ENCODE results near the gene ZNF654.

DNA sequence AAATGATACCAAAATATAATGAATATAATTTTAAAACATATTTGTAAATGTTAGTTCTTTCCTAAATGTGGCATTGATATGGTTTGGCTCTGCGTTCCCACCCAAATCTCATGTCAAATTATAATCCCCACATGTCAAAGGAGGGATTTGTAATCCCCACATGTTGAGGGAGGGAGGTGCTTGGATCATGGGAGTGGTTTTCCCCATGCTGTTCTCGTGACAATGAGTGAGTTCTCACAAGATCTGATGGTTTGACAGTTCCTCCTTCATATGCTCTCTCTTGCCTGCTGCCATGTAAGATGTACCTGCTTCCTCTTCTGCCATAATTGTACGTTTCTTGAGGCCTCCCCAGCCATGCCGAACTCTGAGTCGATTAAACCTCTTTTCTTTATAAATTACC, 12.3 kb upstream of the ZNF654 start:
- no peak for TF ChIP-seq EZH2phosphoT487 (IDR thresholded peaks at IDR 0.05; ENCODE audit: low read depth, severe bottlenecking, unreplicated experiment)
- TF ChIP-seq, protein P1, sequence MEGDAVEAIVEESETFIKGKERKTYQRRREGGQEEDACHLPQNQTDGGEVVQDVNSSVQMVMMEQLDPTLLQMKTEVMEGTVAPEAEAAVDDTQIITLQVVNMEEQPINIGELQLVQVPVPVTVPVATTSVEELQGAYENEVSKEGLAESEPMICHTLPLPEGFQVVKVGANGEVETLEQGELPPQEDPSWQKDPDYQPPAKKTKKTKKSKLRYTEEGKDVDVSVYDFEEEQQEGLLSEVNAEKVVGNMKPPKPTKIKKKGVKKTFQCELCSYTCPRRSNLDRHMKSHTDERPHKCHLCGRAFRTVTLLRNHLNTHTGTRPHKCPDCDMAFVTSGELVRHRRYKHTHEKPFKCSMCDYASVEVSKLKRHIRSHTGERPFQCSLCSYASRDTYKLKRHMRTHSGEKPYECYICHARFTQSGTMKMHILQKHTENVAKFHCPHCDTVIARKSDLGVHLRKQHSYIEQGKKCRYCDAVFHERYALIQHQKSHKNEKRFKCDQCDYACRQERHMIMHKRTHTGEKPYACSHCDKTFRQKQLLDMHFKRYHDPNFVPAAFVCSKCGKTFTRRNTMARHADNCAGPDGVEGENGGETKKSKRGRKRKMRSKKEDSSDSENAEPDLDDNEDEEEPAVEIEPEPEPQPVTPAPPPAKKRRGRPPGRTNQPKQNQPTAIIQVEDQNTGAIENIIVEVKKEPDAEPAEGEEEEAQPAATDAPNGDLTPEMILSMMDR (IDR thresholded peaks at IDR 0.05; ENCODE audit: poor library complexity), result no peak
